Natural killer cell (primary cell): ENCODE measurements around the gene ACTG1. TPM values are rescaled to one million over a fixed set of nuclear protein-coding genes. Genes with fewer than 3 reads are reported as not detected.

Experiments
- ATAC-seq, 3 donors: fragments of 150-1000 bp in 2 of 3; fragments of 200-7000 bp in 1 of 3; cut with Tn5 transposase; 1 replicate in 1 of 3; 2 replicates in 2 of 3; pipeline ENCODE4 v1.10.0; 2021; ENCODE audit warnings: mild to moderate bottlenecking in 2 of 3, moderate library complexity in 2 of 3
- DNase-seq, 2 donors: peaks; one replicate each; pipeline versions ENCODE4 v3.0.0 to v3.0.0-alpha.2; 2013 to 2021; ENCODE audit warnings: mixed read lengths in 1 of 2
- H3K27ac ChIP-seq: one replicate; pipeline ENCODE4 v1.5.1; 2013; ENCODE audit warnings: mild to moderate bottlenecking, low read length
- H3K27me3 ChIP-seq: one replicate; pipeline ENCODE4 v1.6.1; 2013; ENCODE audit warnings: low read length; ENCODE audit not compliant: control insufficient read depth, insufficient read depth
- H3K36me3 ChIP-seq: one replicate; pipeline ENCODE4 v1.6.1; 2013; ENCODE audit warnings: low read length; ENCODE audit not compliant: control insufficient read depth, insufficient read depth
- H3K4me1 ChIP-seq: one replicate; pipeline ENCODE4 v1.6.1; 2013; ENCODE audit warnings: low read length; ENCODE audit not compliant: control insufficient read depth, insufficient read depth
- H3K4me3 ChIP-seq: one replicate; pipeline ENCODE4 v1.5.1; 2013; ENCODE audit warnings: low read length
- H3K9me3 ChIP-seq: one replicate; pipeline ENCODE4 v1.6.1; 2013; ENCODE audit warnings: low read length; ENCODE audit not compliant: control insufficient read depth, insufficient read depth
- H3K27ac Mint-ChIP-seq, 2 donors: one replicate each; pipeline ENCODE4 v1.8.0; 2022; ENCODE audit warnings: mild to moderate bottlenecking in 2 of 2, mixed read lengths in 2 of 2, moderate library complexity in 1 of 2
- H3K27me3 Mint-ChIP-seq, 2 donors: one replicate each; pipeline ENCODE4 v1.8.0; 2022; ENCODE audit warnings: low read depth in 2 of 2, mixed read lengths in 2 of 2
- H3K36me3 Mint-ChIP-seq: one replicate; pipeline ENCODE4 v1.8.0; 2022; ENCODE audit warnings: mixed read lengths
- H3K4me1 Mint-ChIP-seq, 2 donors: one replicate each; pipeline ENCODE4 v1.8.0; 2022; ENCODE audit warnings: mixed read lengths in 2 of 2
- H3K4me3 Mint-ChIP-seq: one replicate; pipeline ENCODE4 v1.8.0; 2022; ENCODE audit warnings: mild to moderate bottlenecking, moderate library complexity, mixed read lengths
- H3K9me3 Mint-ChIP-seq, 2 donors: one replicate each; pipeline ENCODE4 v1.8.0; 2022; ENCODE audit warnings: mixed read lengths in 2 of 2
- WGBS: methylation state at CpG from one replicate; pipeline ENCODE4 v1.1.7; 2013; ENCODE audit warnings: missing lambda C conversion rate; ENCODE audit not compliant: insufficient coverage; 5-methylcytosine and 5-hydroxymethylcytosine counted together
- intact Hi-C: fragments of 100-400 bp; cut with micrococcal nuclease; formaldehyde crosslinking; loops from one replicate; pipeline ENCODE4 v1.14.2; 2022
- total RNA-seq, 4 donors: library from RNA; stranded (reverse); fragments of 120-200 nt in 1 of 4; gene quantifications; one replicate each; pipeline versions ENCODE4 v1.2.3 to v1.2.4, GENCODE V29; 2013 to 2022
- TF ChIP-seq, protein P1 (sequence below): fragments of 200-600 bp; IDR thresholded peaks from one replicate; pipeline ENCODE4 v1.8.0; 2022; ENCODE audit warnings: antibody characterized with exemption

ACTG1 gene
- total RNA-seq, 3 donors from 2014 or later (not counting 1 experiment from before 2014, with no cell fraction given), result 1,401 to 1,901 (median 1,735) TPM

DNA sequence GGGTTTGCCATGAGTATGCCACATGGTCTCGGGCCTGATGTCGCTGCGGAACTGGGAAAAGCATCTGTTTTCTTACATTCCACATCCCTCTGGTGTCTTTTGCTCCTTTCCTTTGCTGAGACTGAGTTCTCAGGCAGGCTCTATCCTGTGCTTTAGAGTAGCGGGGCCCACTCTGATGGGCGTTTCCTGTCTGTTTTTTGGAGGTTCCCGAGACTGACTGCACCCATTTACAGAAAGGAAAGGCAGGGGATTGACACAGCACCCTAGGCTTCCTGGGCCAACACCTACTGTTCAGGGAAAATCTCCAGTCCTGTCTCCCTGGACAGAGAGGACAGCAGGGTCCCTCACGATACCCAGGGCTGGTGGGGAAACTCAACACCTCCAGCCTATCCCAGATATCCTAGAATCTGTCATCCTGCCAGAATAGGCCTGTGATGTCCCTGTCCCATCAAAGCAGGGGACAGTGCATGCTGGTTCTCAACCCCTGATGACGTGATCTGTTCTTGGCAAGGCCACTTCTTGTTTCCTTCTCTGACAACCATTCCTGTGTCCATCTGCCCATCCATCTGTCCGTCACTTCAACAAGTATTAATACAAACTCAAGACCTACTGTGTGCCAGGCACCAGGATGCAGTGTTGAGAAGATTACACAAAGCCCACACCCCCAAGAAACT lies 42.2 kb downstream of the ACTG1 start:
- DNase-seq, result no peak

DNA sequence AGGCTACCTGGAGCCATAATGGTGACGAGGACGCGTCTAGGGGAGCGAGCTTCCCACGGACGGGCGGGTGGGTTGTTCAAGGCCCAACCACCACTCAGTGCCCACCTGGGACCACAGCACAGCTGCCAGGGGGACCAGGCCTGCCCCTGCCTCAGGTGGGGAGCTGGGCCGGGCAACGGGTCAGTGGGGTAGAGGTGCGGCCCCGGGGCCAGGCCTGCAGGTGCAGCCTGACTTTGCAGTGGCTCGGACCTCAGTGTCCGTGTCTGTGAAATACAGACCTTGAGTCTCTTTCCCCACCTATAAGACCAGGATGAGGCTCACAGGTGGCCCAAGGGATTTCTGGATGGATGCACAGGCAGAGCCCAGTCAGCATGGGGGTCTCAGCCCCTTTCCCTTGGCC lies 43.3 kb downstream of the ACTG1 start:
- no peaks in the 10 kb centered on the region for H3K9me3 ChIP-seq
- H3K27ac ChIP-seq, result no peak overlapping the region
- 91% methylated on average over 13 of the region's 13 CpGs for WGBS
- H3K4me1 ChIP-seq, result no peaks in the 10 kb centered on the region
- no peak for DNase-seq
- H3K27me3 Mint-ChIP-seq, result peaks cover 0 to 2% of the 10 kb centered on the region in 2 donors
- no peaks in the 10 kb centered on the region for H3K4me1 Mint-ChIP-seq
- no peaks in the 10 kb centered on the region for H3K36me3 Mint-ChIP-seq
- no peaks in the 10 kb centered on the region for H3K27me3 ChIP-seq
- H3K27ac Mint-ChIP-seq, result no peak overlapping the region
- intact Hi-C loops, result no loop called here
- TF ChIP-seq, protein P1, sequence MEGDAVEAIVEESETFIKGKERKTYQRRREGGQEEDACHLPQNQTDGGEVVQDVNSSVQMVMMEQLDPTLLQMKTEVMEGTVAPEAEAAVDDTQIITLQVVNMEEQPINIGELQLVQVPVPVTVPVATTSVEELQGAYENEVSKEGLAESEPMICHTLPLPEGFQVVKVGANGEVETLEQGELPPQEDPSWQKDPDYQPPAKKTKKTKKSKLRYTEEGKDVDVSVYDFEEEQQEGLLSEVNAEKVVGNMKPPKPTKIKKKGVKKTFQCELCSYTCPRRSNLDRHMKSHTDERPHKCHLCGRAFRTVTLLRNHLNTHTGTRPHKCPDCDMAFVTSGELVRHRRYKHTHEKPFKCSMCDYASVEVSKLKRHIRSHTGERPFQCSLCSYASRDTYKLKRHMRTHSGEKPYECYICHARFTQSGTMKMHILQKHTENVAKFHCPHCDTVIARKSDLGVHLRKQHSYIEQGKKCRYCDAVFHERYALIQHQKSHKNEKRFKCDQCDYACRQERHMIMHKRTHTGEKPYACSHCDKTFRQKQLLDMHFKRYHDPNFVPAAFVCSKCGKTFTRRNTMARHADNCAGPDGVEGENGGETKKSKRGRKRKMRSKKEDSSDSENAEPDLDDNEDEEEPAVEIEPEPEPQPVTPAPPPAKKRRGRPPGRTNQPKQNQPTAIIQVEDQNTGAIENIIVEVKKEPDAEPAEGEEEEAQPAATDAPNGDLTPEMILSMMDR, result no peak
- no peaks in the 10 kb centered on the region for H3K36me3 ChIP-seq
- ATAC-seq, result no peak
- no peak overlapping the region for H3K4me3 Mint-ChIP-seq
- no peaks in the 10 kb centered on the region for H3K9me3 Mint-ChIP-seq
- H3K4me3 ChIP-seq, result no peak overlapping the region

More for the DNA sequence above, 42.2 kb downstream of the ACTG1 start:
- H3K27ac ChIP-seq, result no peak overlapping the region
- intact Hi-C loops, result no loop called here
- Mint-ChIP-seq H3K36me3 (no peaks in the 10 kb centered on the region), H3K27me3 (no peaks in the 10 kb centered on the region), H3K4me3 (no peak overlapping the region), H3K27ac (no peak overlapping the region), H3K9me3 (no peaks in the 10 kb centered on the region), H3K4me1 (no peaks in the 10 kb centered on the region)
- H3K4me1 ChIP-seq, result no peaks in the 10 kb centered on the region
- WGBS, result 84% methylated on average over 9 of the region's 9 CpGs
- ATAC-seq, result no peak
- TF ChIP-seq, protein P1, result no peak
- H3K27me3 ChIP-seq, result no peaks in the 10 kb centered on the region
- no peaks in the 10 kb centered on the region for H3K9me3 ChIP-seq
- no peaks in the 10 kb centered on the region for H3K36me3 ChIP-seq
- no peak overlapping the region for H3K4me3 ChIP-seq

DNA sequence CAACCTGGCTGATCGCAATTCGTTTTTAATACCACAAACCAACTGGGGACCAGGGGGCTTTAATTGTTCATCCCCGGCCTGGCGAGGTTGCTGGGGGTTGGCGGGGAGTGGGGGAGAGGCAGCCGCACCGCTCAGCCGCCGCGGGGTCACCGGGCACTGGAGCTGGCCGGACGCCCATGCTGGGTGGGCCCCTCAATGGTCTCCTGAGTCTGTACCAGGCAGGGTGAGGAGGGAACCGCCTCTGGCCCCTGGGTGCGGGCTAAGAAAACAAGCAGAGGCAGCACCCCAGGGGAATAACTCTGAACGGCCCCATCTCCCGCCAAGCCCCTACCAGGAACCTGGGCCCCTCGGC lies 43.9 kb downstream of the ACTG1 start:
- Histone ChIP-seq H3K4me1 (no peaks in the 10 kb centered on the region), H3K36me3 (no peaks in the 10 kb centered on the region), H3K9me3 (no peaks in the 10 kb centered on the region), H3K4me3 (no peak overlapping the region), H3K27me3 (no peaks in the 10 kb centered on the region), H3K27ac (no peak overlapping the region)
- H3K9me3 Mint-ChIP-seq, result no peaks in the 10 kb centered on the region
- H3K36me3 Mint-ChIP-seq, result no peaks in the 10 kb centered on the region
- ATAC-seq (no peak), DNase-seq (no peak)
- WGBS, result 87% methylated on average over 18 of the region's 18 CpGs
- H3K4me3 Mint-ChIP-seq, result no peak overlapping the region
- intact Hi-C loops, result no loop called here
- no peaks in the 10 kb centered on the region for H3K4me1 Mint-ChIP-seq
- no peak overlapping the region for H3K27ac Mint-ChIP-seq
- H3K27me3 Mint-ChIP-seq, result peaks cover 0 to 6% of the 10 kb centered on the region in 2 donors
- TF ChIP-seq, protein P1, result no peak
